ENCODE data around the gene FAM118B.

DNA sequence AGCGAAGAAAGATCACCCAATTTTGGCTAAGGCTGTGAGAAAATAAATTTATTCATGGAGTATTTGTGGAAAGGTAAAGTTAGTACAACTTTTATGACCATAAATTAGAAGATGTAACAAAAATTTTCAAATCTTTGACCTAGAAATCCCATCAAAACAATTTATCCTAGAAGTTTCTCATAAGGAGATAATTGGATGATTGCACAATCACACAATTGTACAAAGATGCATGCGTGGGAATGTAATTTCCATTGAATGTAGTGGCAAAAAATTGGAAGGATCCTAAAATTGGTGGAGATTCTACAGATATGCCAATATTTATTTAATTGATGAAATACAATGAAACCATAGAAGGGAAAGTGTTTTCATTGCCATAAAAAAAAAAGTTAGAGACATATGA is 45.6 kb downstream of the FAM118B start:
- TF ChIP-seq, protein P1, sequence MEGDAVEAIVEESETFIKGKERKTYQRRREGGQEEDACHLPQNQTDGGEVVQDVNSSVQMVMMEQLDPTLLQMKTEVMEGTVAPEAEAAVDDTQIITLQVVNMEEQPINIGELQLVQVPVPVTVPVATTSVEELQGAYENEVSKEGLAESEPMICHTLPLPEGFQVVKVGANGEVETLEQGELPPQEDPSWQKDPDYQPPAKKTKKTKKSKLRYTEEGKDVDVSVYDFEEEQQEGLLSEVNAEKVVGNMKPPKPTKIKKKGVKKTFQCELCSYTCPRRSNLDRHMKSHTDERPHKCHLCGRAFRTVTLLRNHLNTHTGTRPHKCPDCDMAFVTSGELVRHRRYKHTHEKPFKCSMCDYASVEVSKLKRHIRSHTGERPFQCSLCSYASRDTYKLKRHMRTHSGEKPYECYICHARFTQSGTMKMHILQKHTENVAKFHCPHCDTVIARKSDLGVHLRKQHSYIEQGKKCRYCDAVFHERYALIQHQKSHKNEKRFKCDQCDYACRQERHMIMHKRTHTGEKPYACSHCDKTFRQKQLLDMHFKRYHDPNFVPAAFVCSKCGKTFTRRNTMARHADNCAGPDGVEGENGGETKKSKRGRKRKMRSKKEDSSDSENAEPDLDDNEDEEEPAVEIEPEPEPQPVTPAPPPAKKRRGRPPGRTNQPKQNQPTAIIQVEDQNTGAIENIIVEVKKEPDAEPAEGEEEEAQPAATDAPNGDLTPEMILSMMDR (IDR thresholded peaks at IDR 0.05; ENCODE audit: low read depth, low read length, missing input control), result no peak
- TF ChIP-seq ATF3 (IDR thresholded peaks at IDR 0.05), result no peak
